G401.6 (cell line): Measurements from ENCODE around the gene DNAJC15.

Experiments used
- FAIRE-seq: peaks from 2 replicates; lab custom pipeline; 2012; peaks lifted over from hg19 to GRCh38; lab: Jason Lieb, UNC

Gene DNAJC15

GRCh38 chr13:43086181-43086580 lies 62.8 kb downstream of the DNAJC15 start:
- FAIRE-seq = no peak

GRCh38 chr13:43088093-43088511 lies 64.7 kb downstream of the DNAJC15 start:
- no peak for FAIRE-seq

DNA sequence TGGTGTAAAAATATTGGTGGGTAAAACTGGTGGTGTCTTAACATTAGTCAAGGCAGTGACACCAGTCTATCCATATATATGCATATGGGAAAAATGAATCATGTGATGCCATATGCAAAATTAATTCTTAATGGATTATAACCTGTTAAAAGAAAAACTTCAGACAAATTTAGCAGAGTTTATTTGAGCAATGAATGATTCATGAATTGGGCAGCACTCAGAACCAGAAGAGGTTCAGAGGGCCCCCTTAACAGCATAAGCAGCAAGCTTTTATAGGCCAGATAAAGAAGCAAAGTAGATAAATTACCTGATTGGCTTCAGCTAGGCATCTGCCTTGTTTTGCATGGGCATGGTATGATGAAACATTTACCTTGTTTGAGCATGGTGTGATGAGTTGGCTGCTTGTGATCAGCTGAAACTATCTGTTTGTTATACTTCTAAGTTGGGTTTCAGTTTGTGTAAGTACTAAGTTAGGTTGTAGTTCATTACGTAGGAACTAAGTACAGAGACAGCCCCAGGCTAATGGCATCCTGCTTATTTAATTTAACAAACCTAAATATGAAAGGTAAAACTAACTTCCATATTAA lies 66.6 kb downstream of the DNAJC15 start:
- no peak for FAIRE-seq

DNA sequence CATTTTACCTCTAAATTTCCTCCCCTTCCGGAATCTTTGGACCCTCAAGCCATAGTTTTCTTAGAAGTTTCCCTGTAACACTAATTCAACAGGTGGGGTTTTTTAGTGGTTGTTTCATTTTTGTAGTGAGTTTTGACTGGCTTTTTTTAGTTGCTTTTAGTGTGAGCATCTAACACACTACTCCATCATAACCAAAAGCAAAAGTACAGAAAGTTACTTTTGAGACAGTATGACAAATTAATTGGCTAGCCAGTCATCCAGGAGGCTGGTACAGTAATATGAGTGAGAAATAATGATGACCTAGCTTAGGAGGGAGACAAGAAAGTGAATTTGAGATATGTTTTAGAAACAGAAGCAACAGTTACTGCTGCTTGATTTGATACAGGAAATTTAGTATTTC lies 71.5 kb downstream of the DNAJC15 start:
- FAIRE-seq = no peak

DNA sequence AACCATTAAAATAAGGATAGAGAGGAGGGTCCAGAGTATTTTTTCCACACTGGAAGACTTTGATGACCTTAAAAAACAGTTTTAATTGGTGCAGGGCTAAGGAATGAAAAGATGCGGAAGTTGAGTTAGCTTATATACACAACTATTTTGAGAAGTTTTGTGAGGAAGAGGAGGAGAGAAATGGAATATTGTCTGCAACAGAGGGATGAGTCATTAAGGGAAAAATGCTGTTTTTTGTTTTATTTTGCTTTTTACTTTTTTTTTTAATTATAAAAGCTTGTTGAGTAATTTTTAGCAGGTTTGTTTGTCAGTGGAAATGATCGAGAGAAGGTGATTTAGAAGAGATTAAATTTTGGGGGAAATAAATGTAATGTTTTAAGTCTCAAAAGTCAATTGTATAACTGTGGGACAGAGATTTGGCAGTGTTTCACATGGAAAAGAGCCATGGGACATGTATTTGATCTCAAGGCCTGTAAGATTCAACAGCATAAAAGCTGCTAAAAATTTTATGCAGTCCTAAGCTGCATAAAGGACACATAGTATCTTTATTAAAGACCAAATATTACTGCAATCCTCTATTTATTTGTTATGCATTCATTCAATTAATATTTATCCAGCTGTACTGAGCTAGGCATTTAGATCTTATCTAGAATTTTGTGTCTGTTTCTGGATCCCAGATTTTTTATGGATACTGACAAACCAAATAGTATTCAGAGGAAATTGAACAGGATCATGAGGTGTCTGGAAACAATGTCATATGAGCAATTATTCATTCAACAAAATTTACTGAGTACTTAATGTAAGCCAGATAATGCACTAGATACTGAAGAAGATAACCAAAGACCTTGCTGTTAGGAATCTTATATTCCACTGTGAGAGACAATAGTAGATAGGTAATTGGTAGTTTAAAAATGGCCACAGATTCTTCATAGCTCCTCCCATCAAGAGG lies 72.7 kb downstream of the DNAJC15 start:
- no peak for FAIRE-seq

DNA sequence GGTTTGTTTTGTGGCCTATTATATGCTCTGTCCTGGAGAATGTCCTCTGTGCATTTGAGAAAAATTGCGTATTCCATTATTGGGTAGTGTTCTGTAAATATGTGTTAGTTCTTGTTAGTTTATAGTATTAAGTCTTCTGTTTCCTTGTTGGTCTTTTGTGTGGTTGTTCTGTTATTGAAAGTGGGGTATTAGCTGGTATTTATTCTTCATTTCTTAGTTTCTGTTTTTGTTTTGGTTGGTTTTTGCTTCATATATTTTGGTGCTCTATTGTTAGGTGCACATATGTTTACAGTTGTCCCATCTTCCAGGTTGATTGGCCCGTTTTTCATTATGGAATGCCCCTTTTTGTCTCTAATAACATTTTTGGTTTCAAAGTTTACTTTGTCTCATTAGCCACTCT lies 77.3 kb downstream of the DNAJC15 start:
- FAIRE-seq = no peak

GRCh38 chr13:43102304-43102703 lies 78.9 kb downstream of the DNAJC15 start:
- FAIRE-seq = no peak

DNA sequence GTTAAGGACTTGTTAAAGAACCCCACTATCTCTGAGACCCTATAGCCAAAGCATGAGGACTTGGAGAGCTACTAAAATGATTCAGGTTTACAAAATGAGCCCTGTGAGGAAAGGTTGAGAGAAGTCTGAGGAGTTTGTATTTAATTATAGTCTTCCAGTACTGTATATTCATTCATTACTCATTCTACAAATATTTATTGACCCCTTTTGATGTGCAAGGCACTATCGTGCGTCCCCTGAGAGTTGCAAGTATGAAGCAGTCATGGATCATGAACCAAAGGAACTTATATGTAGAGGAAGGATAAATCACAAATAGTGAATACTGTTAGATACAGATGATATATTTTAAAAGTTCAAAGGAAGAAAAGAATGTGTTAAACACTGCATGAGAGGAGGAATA lies 84.4 kb downstream of the DNAJC15 start:
- no peak for FAIRE-seq

DNA sequence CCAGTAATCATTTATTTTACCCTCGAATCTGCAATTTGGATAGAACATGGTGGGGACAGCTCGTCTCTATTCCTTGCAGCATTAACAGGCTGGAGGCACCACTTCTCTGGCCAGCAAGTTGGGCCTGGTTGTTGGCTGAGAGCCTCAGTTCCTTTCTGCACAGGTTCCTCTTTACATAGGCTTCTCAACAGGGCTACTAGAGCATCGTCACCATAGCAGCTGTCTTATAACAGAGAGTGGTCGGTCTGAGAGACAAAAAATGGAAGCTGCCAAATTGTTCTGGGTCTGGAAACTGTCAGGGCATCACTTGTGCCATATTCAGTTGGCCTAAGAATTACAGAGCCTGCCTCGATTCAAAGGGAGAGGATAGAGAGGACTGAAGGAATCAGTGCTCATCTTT lies 86.7 kb downstream of the DNAJC15 start:
- FAIRE-seq = no peak

DNA sequence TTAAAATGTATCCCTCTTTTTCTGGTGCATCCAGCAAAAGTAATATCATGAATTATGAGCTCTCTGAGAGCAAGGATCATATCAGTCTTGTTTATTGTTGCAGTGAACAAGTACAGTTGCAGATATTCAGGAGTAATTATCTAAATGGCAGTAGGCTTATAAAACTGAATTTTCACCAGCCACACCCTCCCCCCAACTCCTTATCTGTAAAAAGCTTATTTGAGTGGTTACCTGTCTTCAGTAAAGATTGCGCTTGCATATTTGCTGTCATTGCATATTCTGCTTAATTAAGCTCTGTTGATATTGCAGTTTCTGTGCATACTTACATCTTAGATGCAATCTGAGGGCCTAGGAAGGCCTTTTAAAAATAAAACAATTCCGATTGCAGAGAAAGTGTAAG lies 87.3 kb downstream of the DNAJC15 start:
- FAIRE-seq = no peak

DNA sequence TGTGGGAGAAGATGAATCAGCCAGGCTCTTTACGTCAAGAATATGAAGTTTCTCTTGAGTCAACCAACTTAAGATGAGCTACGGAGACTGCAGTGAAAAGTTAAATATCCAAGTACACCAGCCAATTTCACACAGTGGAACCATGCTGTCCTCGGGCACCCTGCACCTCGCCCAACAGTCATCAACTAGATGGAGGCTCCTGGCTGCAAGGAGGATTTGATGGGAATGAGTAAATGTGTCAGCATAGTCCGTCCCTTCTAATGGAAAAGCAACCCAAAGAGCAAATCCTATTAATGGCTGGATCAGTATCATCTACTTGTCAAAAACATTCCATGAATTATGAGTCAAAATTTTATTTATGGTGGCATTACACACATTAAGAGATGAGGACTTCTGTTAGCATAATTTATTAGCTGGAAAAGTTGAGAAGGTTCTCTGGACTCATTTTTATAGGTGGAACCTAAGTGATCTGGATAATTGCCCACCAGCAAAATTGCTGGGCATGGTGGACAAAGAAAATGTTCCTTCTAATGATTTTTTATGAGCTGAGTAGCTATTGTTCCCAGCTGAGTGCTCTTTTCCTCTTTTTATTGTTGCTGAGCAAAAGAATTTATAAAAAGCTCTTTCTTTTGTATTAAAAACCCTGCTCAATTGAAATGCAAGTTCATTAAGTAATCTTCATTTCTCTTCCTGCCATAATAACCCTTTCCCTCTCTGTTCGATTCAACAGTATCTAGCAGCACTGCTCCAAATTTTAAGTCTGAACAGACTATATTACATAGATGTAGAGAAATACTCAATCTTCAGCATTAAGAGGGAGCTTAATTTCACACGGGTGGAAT lies 88.4 kb downstream of the DNAJC15 start:
- FAIRE-seq = no peak

DNA sequence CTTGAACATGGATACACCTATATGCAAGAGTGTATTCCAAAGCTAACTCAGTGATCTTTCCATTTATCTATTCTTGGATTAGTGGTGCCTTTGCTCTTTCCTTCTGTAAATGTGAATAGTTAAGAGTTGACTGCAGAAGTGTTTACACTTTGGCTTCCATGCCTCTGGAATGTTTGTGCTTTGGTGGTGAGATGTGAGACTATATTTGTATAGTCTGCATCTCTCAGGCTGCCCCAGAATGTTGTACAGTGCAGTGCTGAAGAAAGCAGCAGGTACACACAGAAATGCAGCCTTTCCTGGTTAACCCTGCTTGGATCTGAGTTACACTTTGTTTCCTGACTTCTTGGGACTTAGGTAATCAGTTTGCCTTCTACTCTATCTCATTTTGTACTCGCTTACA lies 90.2 kb downstream of the DNAJC15 start:
- FAIRE-seq = no peak

- FAIRE-seq = no peak
Observed at GRCh38 chr13:43114504-43114903, 91.1 kb downstream of the DNAJC15 start.

GRCh38 chr13:43115141-43115540 lies 91.8 kb downstream of the DNAJC15 start:
- FAIRE-seq = no peak

DNA sequence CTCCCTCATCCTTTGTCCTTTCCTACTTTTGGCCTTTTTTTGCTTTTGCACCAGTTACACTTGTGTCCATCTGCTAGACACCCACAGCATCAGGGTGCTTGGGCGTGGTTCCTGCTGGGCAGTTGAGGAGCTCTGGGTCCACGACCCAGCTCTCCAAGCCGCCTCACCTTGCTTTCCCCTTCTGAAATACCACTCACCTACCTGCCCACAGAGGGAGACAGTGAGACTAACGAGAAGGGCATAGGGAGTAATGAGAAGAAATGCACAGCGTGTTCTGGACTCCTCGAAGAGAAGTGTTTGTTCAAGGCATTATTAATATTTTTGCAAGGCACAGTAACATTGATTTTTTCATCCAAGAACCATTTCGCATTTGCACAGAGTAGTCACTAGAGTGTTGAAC lies 92.9 kb downstream of the DNAJC15 start:
- FAIRE-seq = no peak

GRCh38 chr13:43118521-43118920 lies 95.1 kb downstream of the DNAJC15 start:
- no peak for FAIRE-seq

GRCh38 chr13:43119206-43119605 lies 95.8 kb downstream of the DNAJC15 start:
- FAIRE-seq = no peak

GRCh38 chr13:43122791-43123190 lies 99.4 kb downstream of the DNAJC15 start:
- no peak for FAIRE-seq

- FAIRE-seq = no peak
Observed at GRCh38 chr13:43123856-43124255, 100.5 kb downstream of the DNAJC15 start.

DNA sequence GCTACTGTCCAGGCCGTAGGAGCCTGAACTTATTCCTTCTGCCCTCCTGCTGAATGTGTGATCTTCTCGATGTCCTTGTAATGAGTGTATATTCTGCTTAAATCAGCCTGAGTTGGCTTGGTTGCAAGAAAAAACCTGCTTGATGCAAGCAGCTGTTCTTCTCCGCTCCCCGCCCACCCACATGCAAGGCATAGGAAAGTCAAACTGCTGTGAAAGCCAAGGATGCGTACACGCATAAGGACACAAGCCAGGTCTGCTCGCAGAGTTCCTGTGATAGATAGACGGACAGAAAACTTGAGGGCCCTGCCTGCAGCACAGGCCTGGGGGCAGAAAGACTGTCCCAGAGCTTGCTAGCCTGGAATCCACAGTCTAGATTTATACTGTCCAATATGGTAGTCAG lies 101.1 kb downstream of the DNAJC15 start:
- FAIRE-seq = no peak

DNA sequence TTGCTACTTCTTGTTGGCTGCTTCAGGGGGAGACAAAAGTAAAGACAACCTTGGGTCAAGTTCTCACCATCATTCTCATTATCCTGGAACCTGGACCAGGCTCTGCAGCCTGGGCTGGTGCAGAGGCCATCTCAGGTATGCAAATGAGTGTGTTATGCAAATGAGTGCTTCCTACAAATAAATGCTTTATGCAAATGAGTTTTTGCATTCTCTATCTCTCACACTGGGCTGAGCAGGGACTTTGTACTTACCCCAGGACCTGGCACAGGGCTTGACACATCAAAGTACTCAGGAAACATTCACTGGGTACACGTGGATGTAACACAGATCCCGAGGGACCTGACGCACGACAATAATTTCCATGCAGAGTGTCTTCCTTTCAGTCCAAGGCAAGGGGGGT lies 103.0 kb downstream of the DNAJC15 start:
- FAIRE-seq = no peak

DNA sequence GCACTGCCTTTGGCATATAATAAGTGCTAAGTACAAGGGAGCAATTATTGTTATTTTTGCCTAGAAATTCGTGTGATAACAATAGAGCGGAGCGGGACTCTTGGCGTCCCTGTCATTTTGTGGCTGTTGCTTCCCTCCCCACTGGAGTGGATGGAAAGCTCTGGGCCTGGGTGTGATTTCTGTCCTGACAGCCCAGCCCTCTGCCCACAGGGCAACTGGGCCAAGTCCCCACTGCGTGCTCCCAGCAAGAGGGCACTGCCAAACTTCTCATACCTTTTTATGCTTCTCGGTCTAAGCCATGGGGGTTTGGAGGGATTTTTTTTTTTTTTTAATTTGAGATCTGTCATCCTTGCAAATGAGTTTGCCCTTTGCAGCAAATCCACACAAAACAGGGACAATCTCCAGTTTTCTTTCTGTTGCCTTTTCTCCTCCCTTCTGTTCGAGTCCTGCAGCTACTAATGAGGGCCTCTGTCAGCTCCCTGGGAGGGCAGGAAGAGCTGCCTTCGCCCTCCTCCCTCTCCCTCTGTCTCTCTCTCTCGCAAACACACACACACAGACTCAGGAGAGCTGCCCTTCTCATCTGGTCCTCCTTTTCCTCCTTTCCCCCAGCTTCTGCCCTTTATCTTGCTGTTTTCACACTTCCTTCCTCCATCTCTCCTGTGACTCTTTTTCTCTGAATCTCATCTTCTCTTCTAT lies 103.9 kb downstream of the DNAJC15 start:
- no peak for FAIRE-seq
